ENCODE results near the gene ATF2.

ATF2 gene

GRCh38 chr2:175143678-175144077 is 24.3 kb downstream of the ATF2 start:
- Histone ChIP-seq H3K4me3 (ENCODE audit: low read length) (no peak overlapping the region), H2AFZ (ENCODE audit: low read depth, low read length) (no peak overlapping the region), H3K79me2 (ENCODE audit: low read length) (peaks cover 48% of the 10 kb centered on the region), H3K4me2 (ENCODE audit: low read length) (no peak overlapping the region), H3K36me3 (replicated peaks; ENCODE audit: low read depth, low read length) (peaks cover 6% of the 10 kb centered on the region), H3K9ac (ENCODE audit: low read length) (no peak overlapping the region), H3K27me3 (ENCODE audit: low read depth, low read length) (no peaks in the 10 kb centered on the region), H4K20me1 (ENCODE audit: insufficient read depth, low read length) (peaks cover 60% of the 10 kb centered on the region), H3K27ac (ENCODE audit: low read length) (no peak overlapping the region), H3K9me3 (ENCODE audit: insufficient read depth, low read length) (no peaks in the 10 kb centered on the region), H3K4me1 (ENCODE audit: low read length) (peaks cover 5% of the 10 kb centered on the region; the same call in 1 of the 2 replicates)
- TF ChIP-seq EZH2phosphoT487 (IDR thresholded peaks at IDR 0.05; ENCODE audit: low read depth) (no peak), CTCF (IDR thresholded peaks at IDR 0.05; ENCODE audit: low read depth, low read length) (no peak)

DNA sequence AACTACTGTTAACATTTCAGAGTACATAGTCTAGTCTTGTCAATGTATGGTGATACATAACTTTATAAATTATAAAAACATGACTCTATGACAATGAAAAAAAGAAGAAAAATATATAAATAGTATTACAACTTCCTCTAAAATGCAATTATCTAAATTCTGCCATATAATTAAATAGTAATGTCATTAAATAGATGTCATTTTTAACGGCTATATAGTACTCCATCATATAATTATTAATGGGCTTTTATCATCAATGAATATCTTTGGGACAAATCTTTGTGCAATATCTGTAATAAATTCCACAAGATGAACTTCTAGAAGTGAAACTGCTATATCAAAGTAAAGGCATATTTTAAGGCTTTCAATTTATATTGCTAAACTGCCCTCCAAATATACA is 24.8 kb downstream of the ATF2 start:
- Histone ChIP-seq H3K79me2 (ENCODE audit: low read length) (peaks cover 47% of the 10 kb centered on the region), H3K4me1 (ENCODE audit: low read length) (peaks cover 5% of the 10 kb centered on the region; the same call in 1 of the 2 replicates), H3K9me3 (ENCODE audit: insufficient read depth, low read length) (no peaks in the 10 kb centered on the region), H3K36me3 (replicated peaks; ENCODE audit: low read depth, low read length) (peaks cover 6% of the 10 kb centered on the region), H3K27me3 (ENCODE audit: low read depth, low read length) (no peaks in the 10 kb centered on the region), H3K4me2 (ENCODE audit: low read length) (no peak overlapping the region), H3K27ac (ENCODE audit: low read length) (no peak overlapping the region), H4K20me1 (ENCODE audit: insufficient read depth, low read length) (peaks cover 60% of the 10 kb centered on the region), H3K4me3 (ENCODE audit: low read length) (no peak overlapping the region), H2AFZ (ENCODE audit: low read depth, low read length) (no peak overlapping the region), H3K9ac (ENCODE audit: low read length) (no peak overlapping the region)
- TF ChIP-seq CTCF (IDR thresholded peaks at IDR 0.05; ENCODE audit: low read depth, low read length), result no peak
- no peak for TF ChIP-seq EZH2phosphoT487 (IDR thresholded peaks at IDR 0.05; ENCODE audit: low read depth)

- no peaks in the 10 kb centered on the region for H3K27me3 ChIP-seq (ENCODE audit: low read depth, low read length)
- no peak for TF ChIP-seq EZH2phosphoT487 (IDR thresholded peaks at IDR 0.05; ENCODE audit: low read depth)
- TF ChIP-seq CTCF (IDR thresholded peaks at IDR 0.05; ENCODE audit: low read depth, low read length), result no peak
- H3K4me1 ChIP-seq (ENCODE audit: low read length), result peaks cover 13% of the 10 kb centered on the region; the same call in 1 of the 2 replicates
- no peak overlapping the region for H3K9ac ChIP-seq (ENCODE audit: low read length)
- H3K79me2 ChIP-seq (ENCODE audit: low read length), result peaks cover 43% of the 10 kb centered on the region
- H4K20me1 ChIP-seq (ENCODE audit: insufficient read depth, low read length), result peaks cover 51% of the 10 kb centered on the region
- peaks cover 10% of the 10 kb centered on the region for H3K36me3 ChIP-seq (replicated peaks; ENCODE audit: low read depth, low read length)
- H3K9me3 ChIP-seq (ENCODE audit: insufficient read depth, low read length), result no peaks in the 10 kb centered on the region
- H3K27ac ChIP-seq (ENCODE audit: low read length), result no peak overlapping the region
- no peak overlapping the region for H3K4me3 ChIP-seq (ENCODE audit: low read length)
- H3K4me2 ChIP-seq (ENCODE audit: low read length), result no peak overlapping the region
- no peak overlapping the region for H2AFZ ChIP-seq (ENCODE audit: low read depth, low read length)
Measured at GRCh38 chr2:175140332-175140731, 27.7 kb downstream of the ATF2 start.

GRCh38 chr2:175137793-175138192 is 30.2 kb downstream of the ATF2 start:
- peaks cover 5% of the 10 kb centered on the region for H3K36me3 ChIP-seq (replicated peaks; ENCODE audit: low read depth, low read length)
- H3K9ac ChIP-seq (ENCODE audit: low read length), result no peak overlapping the region
- peaks cover 13% of the 10 kb centered on the region; the same call in 1 of the 2 replicates for H3K4me1 ChIP-seq (ENCODE audit: low read length)
- no peak overlapping the region for H2AFZ ChIP-seq (ENCODE audit: low read depth, low read length)
- TF ChIP-seq CTCF (IDR thresholded peaks at IDR 0.05; ENCODE audit: low read depth, low read length) (no peak), EZH2phosphoT487 (IDR thresholded peaks at IDR 0.05; ENCODE audit: low read depth) (no peak)
- H3K4me3 ChIP-seq (ENCODE audit: low read length), result no peak overlapping the region
- H3K9me3 ChIP-seq (ENCODE audit: insufficient read depth, low read length), result no peaks in the 10 kb centered on the region
- peaks cover 39% of the 10 kb centered on the region for H4K20me1 ChIP-seq (ENCODE audit: insufficient read depth, low read length)
- H3K27me3 ChIP-seq (ENCODE audit: low read depth, low read length), result no peaks in the 10 kb centered on the region
- no peak overlapping the region for H3K4me2 ChIP-seq (ENCODE audit: low read length)
- no peak overlapping the region for H3K27ac ChIP-seq (ENCODE audit: low read length)
- H3K79me2 ChIP-seq (ENCODE audit: low read length), result peaks cover 31% of the 10 kb centered on the region

All from OCI-LY3 (cell line).